GM19238 (cell line): ENCODE data around the gene NTRK3.

ENCODE experiments used
- DNase-seq: peaks from one replicate; pipeline ENCODE4 v3.0.0; 2011; ENCODE audit warnings: low spot score; ENCODE audit not compliant: insufficient read length

NTRK3 gene

GRCh38 chr15:88256279-88257230 is at the start of gene NTRK3:
Gene NTRK3, minus strand, starts transcription at chr15:88256739. Its CDS starts 586 bp downstream, at chr15:88256153.
- no peak for DNase-seq

- DNase-seq: no peak
Observed at GRCh38 chr15:88303395-88303794, 46.9 kb upstream of the NTRK3 start.

GRCh38 chr15:88302373-88302772 is 45.8 kb upstream of the NTRK3 start:
- DNase-seq: no peak

GRCh38 chr15:88301311-88301710 is 44.8 kb upstream of the NTRK3 start:
- no peak for DNase-seq

GRCh38 chr15:88300861-88301260 is 44.3 kb upstream of the NTRK3 start:
- no peak for DNase-seq

GRCh38 chr15:88300089-88300488 is 43.5 kb upstream of the NTRK3 start:
- no peak for DNase-seq

GRCh38 chr15:88299497-88299896 is 43.0 kb upstream of the NTRK3 start:
- no peak for DNase-seq

- no peak for DNase-seq
Observed at GRCh38 chr15:88288661-88289060, 32.1 kb upstream of the NTRK3 start.

- no peak for DNase-seq
Observed at GRCh38 chr15:88288206-88288605, 31.7 kb upstream of the NTRK3 start.

GRCh38 chr15:88284318-88284998 is 27.9 kb upstream of the NTRK3 start:
- DNase-seq: no peak

GRCh38 chr15:88282614-88283013 is 26.1 kb upstream of the NTRK3 start:
- DNase-seq: no peak

- no peak for DNase-seq
Observed at GRCh38 chr15:88276821-88277410, 20.4 kb upstream of the NTRK3 start.

- no peak for DNase-seq
Observed at GRCh38 chr15:88275804-88276203, 19.3 kb upstream of the NTRK3 start.

- DNase-seq: peak; percentile 76
Observed at GRCh38 chr15:88274553-88275460, 18.3 kb upstream of the NTRK3 start.

GRCh38 chr15:88272421-88272820 is 15.9 kb upstream of the NTRK3 start:
- DNase-seq: no peak

- no peak for DNase-seq
Observed at GRCh38 chr15:88269356-88270062, 13.0 kb upstream of the NTRK3 start.

GRCh38 chr15:88267720-88268119 is 11.2 kb upstream of the NTRK3 start:
- no peak for DNase-seq

GRCh38 chr15:88266170-88266569 is 9.6 kb upstream of the NTRK3 start:
- DNase-seq: no peak

GRCh38 chr15:88264622-88265021 is 8.1 kb upstream of the NTRK3 start:
- DNase-seq: no peak

GRCh38 chr15:88262064-88262463 is 5.5 kb upstream of the NTRK3 start:
- DNase-seq: no peak
